22Rv1 (cell line): ENCODE data around the gene KCNMB4.

ENCODE experiments used
- ZFX ChIP-seq: fragments of 450-650 bp; IDR thresholded peaks from 2 replicates; pipeline ENCODE4 v1.6.1; 2017; ENCODE audit warnings: antibody characterized with exemption, borderline replicate concordance
- TF ChIP-seq, protein P1 (sequence below): fragments of 450-650 bp; IDR thresholded peaks from 2 replicates; pipeline ENCODE4 v1.5.1; 2017; ENCODE audit warnings: mild to moderate bottlenecking

DNA sequence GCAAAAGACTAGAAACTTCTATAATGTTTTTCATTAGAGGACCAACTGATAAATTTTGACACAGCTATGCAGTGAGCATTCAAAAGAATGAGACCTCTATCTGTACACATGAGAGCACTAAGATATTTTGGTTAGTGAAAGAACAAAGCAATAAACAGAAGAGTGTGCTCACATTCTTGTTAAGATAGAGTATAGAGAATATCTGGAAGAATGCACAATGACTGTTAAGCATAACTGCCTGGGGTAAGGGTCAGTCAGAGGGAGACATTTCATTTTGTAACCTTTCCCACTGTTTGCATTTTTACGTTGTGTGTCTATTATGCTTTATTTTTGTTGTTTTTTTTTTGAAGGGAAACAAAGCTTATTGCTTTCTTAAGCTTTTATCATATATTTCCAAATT lies 20.7 kb downstream of the KCNMB4 start:
- TF ChIP-seq, protein P1, sequence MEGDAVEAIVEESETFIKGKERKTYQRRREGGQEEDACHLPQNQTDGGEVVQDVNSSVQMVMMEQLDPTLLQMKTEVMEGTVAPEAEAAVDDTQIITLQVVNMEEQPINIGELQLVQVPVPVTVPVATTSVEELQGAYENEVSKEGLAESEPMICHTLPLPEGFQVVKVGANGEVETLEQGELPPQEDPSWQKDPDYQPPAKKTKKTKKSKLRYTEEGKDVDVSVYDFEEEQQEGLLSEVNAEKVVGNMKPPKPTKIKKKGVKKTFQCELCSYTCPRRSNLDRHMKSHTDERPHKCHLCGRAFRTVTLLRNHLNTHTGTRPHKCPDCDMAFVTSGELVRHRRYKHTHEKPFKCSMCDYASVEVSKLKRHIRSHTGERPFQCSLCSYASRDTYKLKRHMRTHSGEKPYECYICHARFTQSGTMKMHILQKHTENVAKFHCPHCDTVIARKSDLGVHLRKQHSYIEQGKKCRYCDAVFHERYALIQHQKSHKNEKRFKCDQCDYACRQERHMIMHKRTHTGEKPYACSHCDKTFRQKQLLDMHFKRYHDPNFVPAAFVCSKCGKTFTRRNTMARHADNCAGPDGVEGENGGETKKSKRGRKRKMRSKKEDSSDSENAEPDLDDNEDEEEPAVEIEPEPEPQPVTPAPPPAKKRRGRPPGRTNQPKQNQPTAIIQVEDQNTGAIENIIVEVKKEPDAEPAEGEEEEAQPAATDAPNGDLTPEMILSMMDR, result no peak
- no peak for TF ChIP-seq ZFX
